ENCODE data around the gene MBD4. TPM values are rescaled to one million over a fixed set of nuclear protein-coding genes. Genes with fewer than 3 reads are reported as not detected.

MBD4 gene
- total and polyA plus RNA-seq, 12 donors, result 11.1 to 37.8 (median 19.2) TPM

DNA sequence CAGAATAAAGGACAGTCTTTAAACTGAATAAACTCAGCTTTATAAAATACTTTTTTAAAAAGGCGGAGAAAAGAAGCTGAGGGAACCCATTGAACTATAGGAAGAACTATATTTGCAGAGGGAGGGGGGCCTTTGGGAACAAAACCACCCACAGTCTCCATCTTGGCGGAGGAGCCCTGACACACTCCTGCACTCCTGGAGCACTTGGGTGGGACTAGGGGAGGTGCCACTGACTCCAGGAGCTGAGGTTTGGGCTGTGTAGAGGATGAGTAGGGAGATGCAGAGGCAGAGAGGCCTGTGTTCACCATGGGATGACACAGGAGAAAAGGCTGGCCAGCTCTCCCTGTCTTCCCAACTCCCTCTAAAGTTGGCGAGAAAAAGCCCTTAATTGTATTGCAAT lies 36.1 kb upstream of the MBD4 start:
- no peaks in the 10 kb centered on the region for H3K9me3 ChIP-seq
- intact Hi-C loops (cut with DNase I), result loop anchor here in 1 of 10 donors (5.0 kb wide), 1 partner anchor 34 kb away; the partner anchor contains the start of gene IFT122
- H3K36me3 ChIP-seq, result peaks cover 0 to 66% (median 38%) of the 10 kb centered on the region in 9 donors
- no peak for DNase-seq
- no peak overlapping the region for H3K4me3 ChIP-seq
- no peak overlapping the region for H3K27ac ChIP-seq
- H3K27me3 ChIP-seq, result no peaks in the 10 kb centered on the region
- no peak for ATAC-seq
- peaks cover 0 to 6% (median 2%) of the 10 kb centered on the region in 9 donors for H3K4me1 ChIP-seq
- TF ChIP-seq, protein P1, sequence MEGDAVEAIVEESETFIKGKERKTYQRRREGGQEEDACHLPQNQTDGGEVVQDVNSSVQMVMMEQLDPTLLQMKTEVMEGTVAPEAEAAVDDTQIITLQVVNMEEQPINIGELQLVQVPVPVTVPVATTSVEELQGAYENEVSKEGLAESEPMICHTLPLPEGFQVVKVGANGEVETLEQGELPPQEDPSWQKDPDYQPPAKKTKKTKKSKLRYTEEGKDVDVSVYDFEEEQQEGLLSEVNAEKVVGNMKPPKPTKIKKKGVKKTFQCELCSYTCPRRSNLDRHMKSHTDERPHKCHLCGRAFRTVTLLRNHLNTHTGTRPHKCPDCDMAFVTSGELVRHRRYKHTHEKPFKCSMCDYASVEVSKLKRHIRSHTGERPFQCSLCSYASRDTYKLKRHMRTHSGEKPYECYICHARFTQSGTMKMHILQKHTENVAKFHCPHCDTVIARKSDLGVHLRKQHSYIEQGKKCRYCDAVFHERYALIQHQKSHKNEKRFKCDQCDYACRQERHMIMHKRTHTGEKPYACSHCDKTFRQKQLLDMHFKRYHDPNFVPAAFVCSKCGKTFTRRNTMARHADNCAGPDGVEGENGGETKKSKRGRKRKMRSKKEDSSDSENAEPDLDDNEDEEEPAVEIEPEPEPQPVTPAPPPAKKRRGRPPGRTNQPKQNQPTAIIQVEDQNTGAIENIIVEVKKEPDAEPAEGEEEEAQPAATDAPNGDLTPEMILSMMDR (IDR thresholded peaks at IDR 0.05), result no peak
- WGBS, 2 donors, result 96 to 99% methylated on average over 3 of the region's 3 CpGs

DNA sequence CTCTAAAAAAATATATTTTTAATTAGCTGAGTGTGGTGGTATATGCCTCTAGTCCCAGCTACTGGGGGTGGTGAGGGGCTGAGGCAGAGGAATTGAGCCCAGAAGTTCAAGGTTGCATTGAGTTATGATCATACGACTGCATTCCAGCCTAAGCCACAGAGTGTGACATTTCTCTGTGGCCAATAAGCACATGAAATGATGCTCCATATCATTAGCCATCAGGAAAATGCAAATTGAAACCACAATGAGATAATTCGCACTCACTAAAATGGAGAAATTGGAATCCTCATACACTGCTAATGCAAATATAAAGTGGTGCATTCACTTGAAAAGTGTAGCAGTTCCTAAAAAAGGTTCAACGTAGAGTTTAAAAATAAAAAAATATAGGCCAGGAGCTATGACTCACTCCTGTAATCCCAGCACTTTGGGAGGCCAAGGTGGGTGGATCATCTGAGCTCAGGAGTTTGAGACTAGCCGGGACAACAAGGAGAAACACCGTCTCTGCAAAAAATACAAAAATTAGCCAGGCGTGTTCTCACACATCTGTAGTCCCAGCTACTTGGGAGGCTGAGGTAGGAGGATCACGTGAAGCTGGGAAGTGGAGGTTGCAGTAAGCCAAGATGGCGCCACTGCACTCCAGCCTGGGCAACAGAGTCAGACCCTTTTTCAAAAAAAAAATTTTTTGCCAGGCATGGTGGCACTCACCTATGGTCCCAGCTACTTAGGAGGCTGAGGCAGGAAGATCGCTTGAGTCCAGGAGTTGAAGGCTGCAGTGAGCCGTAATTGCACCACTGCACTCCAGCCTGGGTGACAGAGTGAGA lies 35.4 kb upstream of the MBD4 start:
- no peaks in the 10 kb centered on the region for H3K27me3 ChIP-seq
- 96% methylated on average over 10 of the region's 10 CpGs for WGBS, 2 donors
- intact Hi-C loops (cut with DNase I), result loop anchor here in 1 of 10 donors (5.0 kb wide), 1 partner anchor 33 kb away; the partner anchor contains the start of gene IFT122
- ATAC-seq (no peak), DNase-seq (no peak)
- H3K9me3 ChIP-seq, result no peaks in the 10 kb centered on the region
- no peak overlapping the region for H3K4me3 ChIP-seq
- peaks cover 0 to 64% (median 38%) of the 10 kb centered on the region in 9 donors for H3K36me3 ChIP-seq
- H3K4me1 ChIP-seq, result no peaks in the 10 kb centered on the region
- H3K27ac ChIP-seq, result no peak overlapping the region
- TF ChIP-seq, protein P1 (IDR thresholded peaks at IDR 0.05), result no peak

GRCh38 chr3:129473769-129474152 lies 34.0 kb upstream of the MBD4 start:
- Histone ChIP-seq H3K4me1 (peaks cover 0 to 11% (median 10%) of the 10 kb centered on the region in 9 donors), H3K27ac (no peak overlapping the region), H3K4me3 (no peak overlapping the region), H3K27me3 (no peaks in the 10 kb centered on the region), H3K36me3 (peaks cover 0 to 58% (median 28%) of the 10 kb centered on the region in 9 donors), H3K9me3 (no peaks in the 10 kb centered on the region)
- TF ChIP-seq, protein P1 (IDR thresholded peaks at IDR 0.05), result no peak
- ATAC-seq (no peak), DNase-seq (no peak)
- WGBS, 2 donors, result 92 to 95% methylated on average over 4 of the region's 4 CpGs
- intact Hi-C loops (cut with DNase I), result no loop called here

DNA sequence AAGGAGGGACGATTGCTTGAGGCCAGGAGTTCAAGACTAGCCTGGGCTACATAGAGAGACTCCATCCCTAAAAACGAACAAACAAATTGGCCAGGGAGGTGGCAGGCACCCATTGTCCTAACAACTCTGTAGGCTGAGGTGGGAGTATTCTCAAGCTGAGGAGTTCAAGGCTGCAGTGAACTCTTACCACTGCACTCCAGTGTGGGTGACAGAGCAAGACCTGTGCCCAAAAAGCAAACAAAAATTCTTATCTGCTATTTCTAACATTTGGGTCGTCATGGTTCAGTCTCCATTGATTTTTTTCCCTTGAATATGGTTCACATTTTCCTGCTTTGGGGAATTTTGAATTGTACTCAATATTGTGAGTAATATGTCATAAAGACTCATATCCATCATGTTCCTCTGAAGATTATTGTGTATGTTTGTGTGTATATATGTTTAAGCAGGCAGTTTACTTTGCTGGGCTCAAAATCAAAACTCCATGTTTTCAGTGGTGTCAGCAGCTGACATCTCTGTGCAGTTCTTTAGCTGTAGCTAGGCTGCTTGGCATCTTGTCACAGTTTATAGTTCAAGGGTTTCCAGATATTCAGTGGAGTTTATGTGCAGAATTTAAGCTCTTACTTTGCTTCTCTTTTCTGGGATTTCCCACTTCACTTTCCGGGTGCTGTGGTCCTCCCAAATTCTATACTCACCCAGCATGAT lies 33.5 kb upstream of the MBD4 start:
- Histone ChIP-seq H3K36me3 (peaks cover 0 to 54% (median 24%) of the 10 kb centered on the region in 9 donors), H3K4me1 (peaks cover 3 to 17% (median 14%) of the 10 kb centered on the region in 9 donors), H3K9me3 (no peaks in the 10 kb centered on the region), H3K27me3 (no peaks in the 10 kb centered on the region), H3K4me3 (no peak overlapping the region), H3K27ac (no peak overlapping the region)
- DNase-seq (no peak), ATAC-seq (no peak)
- intact Hi-C loops (cut with DNase I), result no loop called here
- TF ChIP-seq, protein P1 (IDR thresholded peaks at IDR 0.05), result no peak
- 86 to 90% methylated on average over 4 of the region's 4 CpGs for WGBS, 2 donors

All from heart right ventricle (tissue), 16 donors.